GM19455 (cell line): ENCODE measurements around the gene S100A2.

ENCODE experiments used
- ATAC-seq: cut with Tn5 transposase; IDR thresholded peaks from one replicate; pipeline ENCODE4 v1.9.1; 2021; ENCODE audit not compliant: unreplicated experiment

The S100A2 gene

DNA sequence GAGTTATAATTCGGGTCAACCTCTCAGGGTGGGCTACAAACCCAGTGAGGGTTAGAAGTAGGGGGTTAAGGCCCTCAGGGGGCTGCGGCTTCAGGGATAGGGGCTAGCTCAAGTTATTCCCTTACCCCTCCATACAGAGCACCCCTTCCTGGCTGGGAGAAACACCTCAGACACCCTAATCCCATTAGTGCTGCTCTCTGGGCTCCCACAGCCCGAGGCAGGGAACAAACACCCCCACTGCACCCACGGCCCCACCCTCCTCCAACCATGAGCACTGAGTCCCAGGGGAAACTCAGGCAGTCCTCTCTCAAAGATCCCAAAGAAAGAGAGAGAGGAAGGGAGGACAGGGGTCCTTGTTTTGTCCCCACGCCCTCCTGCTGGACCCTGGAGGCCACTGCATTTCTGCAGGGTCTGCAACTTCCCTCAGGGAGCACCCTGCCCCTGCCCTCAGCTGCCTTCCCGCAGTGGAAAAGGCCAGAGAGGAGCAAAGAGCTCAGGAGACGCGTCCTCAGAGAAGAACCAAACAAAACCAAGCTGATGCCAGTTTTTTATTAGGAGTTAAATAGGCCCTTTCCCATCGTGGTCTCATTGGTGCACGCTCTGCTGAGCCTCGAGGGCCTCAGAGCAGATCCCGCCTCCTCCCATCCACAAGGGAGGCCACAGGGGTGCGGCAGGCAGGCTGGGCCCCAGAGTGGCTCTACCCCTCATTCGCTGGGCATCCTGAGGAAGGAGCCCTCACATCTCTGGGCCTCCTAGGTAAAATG is 18.7 kb downstream of the S100A2 start:
- no peak for ATAC-seq

DNA sequence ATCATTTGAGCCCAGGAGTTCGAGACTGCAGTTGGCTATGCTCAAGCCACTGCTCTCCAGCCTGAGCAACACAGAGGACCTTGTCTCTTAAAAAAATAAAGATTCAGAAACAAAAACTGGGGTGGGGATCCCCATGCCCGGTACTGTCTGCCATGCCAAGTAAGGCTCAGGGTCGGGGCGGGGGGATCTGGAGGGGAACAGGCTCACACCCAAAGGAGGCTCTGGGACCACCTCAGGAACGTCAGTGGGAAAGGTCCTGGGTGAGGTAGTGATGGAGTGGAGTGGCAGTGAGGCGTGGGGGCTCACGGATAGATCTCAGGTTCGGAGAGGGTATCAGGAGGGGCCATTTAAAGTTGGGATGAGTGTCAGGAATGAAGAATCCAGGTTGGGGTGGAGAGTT is 19.3 kb downstream of the S100A2 start:
- no peak for ATAC-seq

DNA sequence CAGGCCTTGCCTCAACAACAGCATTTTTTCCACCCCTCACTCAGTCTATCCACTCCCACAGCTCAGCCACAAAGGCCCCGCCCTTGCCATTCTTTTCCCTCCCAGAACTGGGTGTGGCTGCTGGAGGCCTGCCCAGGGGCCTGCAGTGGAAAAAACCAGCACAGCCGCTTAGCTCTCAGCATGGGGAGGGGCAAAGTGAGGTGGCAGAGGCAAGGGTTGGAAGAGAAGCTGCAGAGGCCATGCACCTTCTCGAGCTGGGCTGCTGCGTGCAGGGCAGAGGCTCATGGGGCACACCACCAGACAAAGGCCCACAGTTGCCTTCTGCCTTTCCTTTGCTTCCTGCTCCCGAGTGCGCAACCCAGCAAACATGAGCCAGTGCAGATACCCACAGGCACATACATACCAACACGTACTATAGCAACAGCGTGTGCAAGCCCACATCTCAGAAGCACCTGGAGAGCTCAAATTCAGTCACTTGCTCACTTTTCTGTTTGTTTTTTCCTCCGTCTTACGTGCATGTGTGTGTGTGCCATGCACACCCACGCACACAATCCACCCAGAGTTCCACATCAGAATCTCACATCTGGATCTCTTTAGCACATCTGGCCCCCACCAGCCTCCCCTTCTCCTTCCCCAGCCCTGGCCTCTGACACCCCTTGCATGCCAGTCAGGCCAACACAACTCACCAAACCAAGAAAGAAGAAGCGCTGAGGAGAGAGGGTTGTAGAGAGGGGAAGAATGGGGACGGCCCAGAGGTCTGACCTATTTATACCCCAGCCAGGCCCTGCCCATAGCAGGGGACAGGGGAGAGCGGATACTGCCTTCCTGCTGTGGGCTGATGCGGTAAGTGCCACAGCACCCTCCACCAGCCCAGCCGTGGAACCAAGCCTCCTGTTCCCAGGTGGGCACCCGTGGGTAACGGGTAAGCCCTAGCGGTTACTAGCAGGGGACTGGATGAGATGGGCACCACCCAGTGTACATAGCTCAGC is 20.3 kb downstream of the S100A2 start, which contains the start of gene S100A4:
S100A4 (minus strand) TSS at position 740 of the 989 bp plus-strand sequence. CDS start 1,012 bp downstream, outside the sequence.
- ATAC-seq: no peak

DNA sequence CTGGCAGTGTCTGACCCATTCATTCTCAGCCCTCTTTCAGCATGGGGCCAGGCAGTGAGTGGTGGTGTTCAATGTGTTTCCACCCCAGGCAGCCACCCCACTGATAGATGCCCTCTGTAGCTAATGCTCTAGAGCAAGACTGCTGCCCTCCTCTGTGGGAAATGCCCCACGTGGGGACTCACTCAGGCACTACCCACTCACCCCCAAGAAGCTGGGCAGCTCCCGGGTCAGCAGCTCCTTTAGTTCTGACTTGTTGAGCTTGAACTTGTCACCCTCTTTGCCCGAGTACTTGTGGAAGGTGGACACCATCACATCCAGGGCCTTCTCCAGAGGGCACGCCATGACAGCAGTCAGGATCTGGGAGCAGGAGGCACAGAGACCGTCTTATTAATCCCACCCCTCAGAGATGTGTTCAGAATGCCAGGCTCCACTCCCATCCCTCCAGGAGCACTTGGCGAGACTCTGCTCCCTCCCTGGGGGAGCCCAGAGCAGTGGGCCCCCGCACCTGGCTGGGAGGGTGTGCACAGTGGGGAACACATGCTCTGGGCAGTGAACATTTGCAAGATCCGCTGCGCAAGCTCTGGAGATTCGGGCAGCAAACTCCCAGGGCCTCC is 21.1 kb downstream of the S100A2 start:
- ATAC-seq: no peak

DNA sequence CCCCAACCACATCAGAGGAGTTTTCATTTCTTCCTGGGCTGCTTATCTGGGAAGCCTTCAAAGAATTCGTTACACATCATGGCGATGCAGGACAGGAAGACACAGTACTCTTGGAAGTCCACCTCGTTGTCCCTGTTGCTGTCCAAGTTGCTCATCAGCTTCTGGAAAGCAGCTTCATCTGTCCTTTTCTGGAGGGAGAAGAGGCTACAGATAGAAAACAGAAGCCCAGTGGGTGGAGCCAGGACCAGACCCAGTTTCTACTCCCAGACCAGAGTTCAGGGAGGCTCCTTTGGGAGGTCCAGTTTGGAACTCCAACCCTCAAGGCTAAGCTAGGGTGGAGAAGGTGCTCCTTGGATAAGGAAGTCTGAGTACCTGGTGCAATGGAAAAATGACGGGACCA is 21.9 kb downstream of the S100A2 start:
- no peak for ATAC-seq

DNA sequence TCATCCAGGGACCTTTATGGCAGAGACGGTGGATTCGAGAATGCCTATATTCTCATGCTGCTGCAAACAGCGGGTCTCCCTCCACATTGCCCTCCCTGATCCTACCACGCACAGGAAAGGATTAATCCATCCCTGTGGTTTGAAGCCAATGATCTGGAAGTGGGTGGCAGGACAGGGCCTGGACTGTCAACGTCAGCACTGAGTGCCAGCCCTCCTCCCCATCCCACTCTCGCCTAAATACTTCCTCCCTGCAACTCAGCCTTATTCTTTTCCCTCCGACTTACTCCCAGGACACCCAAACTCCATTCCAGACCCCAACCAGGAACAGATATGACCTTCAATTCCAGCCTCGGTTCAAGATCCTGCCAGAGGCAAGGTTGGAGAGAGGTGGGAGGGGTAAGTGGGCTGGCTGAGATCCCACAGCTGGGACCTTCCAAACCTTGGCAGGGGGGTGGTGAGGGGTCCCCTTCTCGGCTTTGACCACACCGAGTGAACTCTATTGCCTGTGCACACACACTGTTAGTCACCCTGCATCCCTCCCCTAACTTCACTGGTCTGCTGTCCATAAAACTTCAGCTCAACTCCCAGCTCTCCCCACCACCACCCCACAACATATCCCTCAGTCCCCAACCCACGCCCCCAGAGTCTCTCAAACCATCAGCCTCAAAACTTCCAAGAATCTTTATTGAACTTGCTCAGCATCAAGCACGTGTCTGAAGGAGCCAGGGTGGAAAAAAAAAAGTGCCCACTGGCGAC is 22.5 kb downstream of the S100A2 start:
- ATAC-seq: no peak

DNA sequence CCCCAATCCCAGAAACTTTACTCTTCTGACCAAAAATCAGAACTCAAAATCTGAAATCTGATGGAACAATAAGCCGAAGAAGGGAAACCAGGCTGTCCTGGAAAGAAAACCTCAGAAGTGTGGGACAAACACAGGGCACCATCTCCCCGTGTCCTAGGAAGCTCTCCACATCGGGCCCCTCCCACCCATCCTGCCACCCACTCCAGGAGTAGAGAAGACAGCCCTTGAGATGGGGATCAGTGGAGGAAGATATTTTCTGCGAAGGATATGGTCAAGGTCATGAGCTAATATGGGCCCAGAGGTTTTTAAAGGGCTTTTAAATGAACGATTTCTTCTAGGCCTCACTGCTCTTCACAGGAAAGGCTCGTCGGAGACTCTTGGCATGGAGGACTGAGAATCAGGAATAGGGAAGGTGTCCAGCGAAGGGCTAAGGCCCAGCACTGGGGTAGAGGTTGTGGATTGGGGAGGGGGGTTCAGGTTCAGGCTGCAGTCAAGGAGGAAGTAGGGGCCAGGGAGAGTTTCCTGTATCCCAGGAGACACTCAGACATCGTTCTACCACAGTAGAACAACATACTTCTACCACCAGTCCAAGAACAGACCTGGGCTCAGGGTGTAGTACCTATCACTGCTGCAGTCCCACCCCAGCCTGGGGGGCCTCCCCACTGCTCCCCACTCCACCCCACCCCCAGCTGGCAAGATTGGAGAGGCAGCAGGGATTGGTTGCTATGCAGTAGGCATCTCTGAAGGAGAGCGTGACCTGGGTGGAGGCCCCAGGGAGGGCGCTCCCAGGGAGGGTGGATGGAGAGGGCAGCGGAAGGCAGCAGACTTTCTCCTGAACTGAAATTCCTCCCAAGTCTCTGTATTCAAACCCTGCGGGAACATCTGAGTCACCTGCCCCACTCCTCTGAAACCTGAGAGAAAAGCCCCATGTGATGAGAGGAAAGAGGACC is 23.7 kb downstream of the S100A2 start:
- no peak for ATAC-seq

DNA sequence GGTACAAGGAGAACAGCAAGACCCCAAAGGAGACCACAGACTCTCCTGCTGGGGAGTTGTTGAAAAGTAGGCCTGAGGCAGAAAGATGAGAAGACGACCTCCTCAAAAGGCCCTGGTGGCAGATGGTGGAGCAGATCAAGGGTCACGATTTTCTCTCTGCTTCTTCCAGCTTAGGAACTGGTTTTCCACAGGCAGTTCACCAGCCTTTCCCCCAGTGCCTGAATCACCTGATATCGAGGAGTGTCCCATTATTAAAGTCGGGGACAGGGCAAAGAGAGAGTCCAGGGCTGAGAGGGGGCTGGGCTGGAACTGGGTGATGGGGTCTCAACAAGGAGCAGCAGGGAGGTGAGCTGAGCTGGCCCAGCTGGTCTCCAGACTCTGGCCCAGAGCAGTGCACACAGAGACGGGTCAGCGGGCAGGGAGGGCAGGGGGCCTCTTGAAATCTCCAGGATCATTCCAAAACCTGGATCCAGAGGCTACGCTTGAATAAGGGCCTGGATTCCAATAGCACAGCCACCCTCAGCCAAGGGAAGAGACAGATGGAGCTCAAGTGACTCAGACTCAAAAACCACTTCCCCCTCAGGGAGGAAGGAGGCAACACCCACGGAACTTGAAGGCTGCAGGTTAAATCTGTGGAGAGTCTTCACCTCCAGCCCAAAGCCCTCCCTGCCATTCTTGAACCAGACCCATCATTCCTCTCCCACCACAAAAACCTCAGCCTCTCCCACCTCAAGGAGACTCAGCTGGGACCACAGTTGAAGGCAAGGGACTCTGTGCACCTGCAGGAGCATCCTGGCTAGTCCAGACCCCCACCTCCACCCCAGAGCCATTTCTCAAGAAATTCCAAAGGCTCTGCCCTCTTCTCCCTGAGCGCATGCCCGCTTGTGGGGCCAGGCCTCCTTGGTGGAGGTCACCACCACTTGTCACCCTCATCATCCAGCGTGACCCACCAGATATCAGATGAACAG is 25.0 kb downstream of the S100A2 start, which contains the start of gene S100A5:
S100A5 (minus strand) TSS at position 541 of the 968 bp plus-strand sequence. CDS start 743 bp downstream, outside the sequence.
- no peak for ATAC-seq

DNA sequence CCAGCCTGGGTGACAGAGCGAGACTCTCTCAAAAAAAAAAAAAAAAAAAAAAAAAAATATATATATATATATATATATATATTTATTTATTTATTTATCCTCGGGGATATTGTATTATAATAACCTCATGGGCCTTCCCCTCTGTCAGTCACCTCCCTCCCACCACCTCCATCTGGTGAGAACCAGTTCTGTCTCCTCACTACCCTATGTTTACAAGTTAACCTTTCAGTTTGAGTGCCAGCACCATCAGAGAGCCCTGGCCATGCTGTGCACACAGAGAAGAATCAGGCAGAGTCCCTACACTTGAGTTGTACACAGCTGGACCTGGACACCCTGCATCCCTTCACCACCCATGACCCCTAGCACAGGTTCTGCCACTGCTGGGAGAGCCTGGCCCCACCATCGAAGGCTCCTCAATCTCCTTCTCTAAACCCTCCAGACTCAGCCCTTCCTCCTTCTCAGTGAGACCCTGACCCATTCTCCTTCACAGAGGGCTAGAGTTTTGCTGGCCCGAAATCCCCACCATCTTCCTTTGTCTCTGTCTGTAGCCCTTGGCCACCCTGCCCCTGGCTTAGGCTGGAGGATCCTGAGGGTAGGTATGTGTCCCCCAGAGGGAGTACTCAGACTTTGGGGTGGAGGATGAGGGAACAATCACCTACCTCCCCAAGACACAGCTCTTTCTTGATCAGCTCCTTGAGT is 26.1 kb downstream of the S100A2 start:
- ATAC-seq: no peak

DNA sequence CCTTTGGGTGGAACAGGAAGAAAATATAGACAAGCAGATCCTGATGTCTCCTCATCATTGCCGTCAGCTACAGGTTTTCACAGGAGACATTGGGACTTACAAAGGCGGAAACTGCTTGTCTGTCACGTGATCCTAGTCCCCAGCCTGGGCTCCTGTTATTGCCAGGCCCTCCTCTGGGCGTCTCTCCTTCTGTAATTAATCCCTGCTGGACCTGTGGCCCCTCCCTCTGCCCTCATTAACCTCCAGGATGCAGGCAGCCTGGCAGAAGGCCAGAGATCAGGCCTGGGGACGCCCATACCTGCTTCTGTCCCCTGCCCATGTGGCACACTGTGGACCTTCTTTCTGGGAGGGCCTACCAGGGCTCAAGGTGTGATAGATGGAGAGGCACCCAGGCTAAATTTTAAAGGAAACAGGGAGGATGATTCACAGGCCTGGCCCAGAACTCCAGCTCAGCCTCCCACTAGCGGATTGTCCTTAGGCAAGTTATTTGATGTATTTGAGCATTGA is 27.3 kb downstream of the S100A2 start:
- no peak for ATAC-seq

DNA sequence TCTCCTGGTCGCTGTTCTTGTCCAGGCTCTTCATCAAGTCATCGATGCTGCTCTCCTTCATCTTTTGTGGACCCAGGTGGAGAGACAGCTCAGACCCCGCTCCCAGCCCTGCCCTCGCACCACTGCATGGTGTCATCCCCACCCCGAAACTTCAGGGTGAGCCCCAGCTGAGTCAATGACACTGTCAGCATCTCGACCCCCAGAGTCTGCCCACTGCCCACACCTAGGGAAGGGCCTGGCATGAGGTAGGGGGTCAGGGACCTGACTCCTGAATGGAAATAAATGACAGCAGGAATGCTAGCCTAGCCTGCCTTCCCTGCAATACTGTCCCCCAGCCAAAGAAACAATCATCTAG is 28.3 kb downstream of the S100A2 start:
- no peak for ATAC-seq

DNA sequence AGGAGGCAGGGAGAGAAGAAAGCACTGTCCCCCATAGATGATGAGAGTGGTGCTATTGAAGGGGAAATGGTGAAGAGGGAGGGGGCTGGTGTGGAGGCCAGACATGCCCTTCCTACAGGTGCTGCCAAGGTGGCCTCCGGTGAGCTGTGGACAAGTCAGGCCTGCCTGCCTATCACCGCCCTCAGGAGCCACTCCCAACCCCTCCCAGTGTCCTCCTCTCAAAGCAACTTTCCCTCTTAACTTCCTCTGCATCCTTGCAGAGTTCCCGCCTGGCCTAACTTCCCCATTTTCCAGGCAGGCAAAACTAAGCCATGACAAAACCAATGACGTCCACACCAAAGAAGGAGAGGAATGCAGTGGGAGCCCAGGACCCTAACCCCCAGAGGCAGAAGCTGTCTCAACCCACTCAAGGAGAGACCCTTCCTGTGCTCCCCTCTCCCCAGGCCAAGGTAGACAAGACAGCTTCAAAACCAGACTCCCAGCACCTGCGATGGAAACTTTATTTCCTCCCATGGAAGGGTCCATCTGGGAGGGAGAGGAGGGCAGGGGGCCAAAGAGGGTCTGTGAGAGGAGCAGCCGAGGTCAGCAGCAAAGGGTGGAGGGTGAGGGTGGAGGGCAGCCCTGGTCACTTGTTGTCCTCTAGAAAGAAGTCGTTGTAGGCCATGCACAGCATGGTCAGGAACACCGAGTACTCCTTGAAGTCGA is 28.8 kb downstream of the S100A2 start:
- ATAC-seq: no peak

DNA sequence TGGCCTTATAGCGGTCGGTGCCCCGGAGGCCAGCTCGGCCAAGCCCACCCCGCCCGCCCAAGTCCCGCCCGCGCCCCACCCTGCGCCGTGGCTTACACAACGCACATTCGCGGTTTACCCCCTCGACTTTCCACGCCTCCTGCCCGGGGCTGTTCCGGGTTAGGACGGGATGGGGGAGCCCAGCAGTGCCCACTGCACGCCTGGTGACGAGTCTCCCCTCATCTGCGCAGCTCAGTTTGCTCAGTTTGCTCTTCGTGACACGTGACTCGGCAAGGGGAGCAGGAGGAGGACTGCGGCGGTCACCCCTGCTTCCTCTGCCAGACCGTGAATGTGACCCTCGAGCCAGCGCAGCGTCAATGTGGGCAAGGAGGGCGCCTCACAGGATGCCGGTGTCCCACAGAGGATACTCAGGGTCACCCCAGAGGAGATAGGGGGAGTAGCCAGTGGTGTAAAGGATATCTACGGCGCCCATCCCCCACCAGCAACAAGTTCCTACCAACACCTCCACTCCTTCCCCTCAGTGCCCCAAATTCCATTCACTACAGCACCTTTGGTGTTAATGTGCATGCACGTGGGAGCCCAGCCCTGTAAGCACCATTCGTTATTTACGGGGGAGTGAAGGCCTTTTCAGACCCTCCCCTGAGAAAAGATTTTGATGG is 29.5 kb downstream of the S100A2 start:
- ATAC-seq: no peak

DNA sequence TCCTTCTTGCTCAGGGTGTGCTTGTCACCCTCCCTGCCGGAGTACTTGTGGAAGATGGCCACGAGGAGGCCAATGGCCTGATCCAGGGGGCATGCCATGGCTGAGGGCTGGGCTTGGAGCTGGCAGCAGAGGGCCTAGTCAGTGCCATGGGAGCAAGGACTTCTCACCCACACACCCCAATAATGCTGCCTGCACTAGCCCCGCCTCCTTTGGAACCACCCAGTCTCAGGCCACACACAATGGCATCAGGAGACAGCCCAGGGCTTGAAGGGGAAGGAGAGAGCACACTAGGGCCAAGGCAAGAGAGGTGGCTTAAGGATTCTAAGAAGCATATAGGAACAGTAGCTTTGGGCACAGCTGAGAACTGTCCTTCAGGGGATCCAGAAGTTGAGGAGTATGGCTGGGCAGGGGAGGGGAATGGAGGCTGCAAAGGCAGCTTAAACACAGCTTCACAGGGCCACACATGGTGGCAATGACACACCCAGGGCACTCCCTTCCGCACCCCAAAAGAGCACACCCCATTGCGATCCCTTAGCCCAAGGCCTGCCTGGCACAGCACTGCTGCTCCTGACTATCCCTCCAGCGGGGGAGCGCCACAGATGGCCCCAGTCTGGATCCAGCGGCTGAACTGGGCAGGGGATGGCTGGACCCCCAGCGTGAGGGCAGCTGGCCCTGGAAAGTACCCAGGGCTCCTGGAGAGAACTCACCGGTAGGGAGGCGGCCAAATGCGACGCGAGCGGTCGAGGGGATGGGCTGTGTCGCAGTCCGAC is 30.2 kb downstream of the S100A2 start, which contains the start of gene S100A6:
S100A6 (minus strand) TSS at position 750 of the 770 bp plus-strand sequence; CDS start at position 98, 652 bp downstream.
- ATAC-seq: no peak

DNA sequence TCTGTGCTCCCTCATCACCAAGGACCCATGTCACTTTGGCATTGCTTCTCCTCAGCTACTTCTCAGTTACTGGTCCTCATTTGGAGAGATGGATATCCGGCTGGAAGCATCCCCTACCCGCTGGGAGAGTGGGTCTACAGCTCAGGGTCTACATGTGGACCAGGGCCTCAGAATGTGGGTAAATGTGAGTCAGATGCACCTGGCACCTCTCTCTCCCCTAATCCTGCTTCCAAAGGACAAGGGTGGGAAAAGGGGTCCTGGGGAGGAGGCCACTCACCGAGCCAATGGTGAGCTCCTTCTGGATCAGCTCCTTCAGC is 30.8 kb downstream of the S100A2 start:
- no peak for ATAC-seq
